ENCODE measurements around the gene CAMKMT.

The CAMKMT gene

DNA sequence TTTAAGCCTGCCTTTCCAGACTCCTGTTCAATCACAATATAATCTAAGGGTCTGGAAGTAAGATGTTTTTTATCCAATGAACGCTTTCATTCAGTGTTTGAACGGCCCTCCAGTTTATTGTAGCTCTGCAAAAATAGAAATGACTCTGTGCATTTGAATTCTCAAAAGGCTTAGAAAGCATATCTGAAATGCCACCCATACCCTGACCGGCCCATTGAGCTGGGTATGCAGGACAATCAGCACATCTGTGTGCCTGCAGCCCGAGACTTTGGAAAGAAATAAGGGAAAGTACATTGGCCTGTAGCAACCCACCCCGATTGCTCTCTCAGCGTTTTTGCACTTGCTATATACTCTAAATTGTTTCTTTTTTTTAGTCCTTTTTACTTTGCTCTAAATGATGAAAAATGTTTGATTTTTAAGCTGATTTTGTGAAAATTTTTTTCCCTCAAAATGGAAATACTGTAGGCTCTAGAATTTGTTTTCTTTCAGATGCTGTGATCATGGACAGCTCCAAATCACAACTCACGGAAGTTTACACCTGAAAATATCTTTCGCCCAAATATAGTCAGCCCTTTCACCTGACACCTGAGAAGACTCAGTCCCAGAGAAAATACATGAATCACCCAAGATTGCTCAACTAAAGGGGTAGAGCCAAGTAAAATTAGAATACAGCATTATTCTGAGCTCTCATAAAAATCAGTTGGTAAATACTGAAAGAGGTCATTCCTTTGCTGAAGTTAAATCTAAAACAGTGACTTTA is 385.3 kb downstream of the CAMKMT start:
- TF ChIP-seq, protein P1, sequence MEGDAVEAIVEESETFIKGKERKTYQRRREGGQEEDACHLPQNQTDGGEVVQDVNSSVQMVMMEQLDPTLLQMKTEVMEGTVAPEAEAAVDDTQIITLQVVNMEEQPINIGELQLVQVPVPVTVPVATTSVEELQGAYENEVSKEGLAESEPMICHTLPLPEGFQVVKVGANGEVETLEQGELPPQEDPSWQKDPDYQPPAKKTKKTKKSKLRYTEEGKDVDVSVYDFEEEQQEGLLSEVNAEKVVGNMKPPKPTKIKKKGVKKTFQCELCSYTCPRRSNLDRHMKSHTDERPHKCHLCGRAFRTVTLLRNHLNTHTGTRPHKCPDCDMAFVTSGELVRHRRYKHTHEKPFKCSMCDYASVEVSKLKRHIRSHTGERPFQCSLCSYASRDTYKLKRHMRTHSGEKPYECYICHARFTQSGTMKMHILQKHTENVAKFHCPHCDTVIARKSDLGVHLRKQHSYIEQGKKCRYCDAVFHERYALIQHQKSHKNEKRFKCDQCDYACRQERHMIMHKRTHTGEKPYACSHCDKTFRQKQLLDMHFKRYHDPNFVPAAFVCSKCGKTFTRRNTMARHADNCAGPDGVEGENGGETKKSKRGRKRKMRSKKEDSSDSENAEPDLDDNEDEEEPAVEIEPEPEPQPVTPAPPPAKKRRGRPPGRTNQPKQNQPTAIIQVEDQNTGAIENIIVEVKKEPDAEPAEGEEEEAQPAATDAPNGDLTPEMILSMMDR (conservative IDR thresholded peaks at IDR 0.05; ENCODE audit: low read depth) = no peak
- ChIA-PET POLR2A (ENCODE audit: low non-redundant PET) (no interaction called here), CTCF (interaction anchor here (0.5 to 1.2 kb wide), 2 partner anchors 267 to 1161 kb away, joined by 3 to 4 read pairs; no protein-coding TSS in a partner anchor)
- peak; percentile 70 for DNase-seq (ENCODE audit: low spot score)
- no peak overlapping the region for H3K27ac ChIP-seq

DNA sequence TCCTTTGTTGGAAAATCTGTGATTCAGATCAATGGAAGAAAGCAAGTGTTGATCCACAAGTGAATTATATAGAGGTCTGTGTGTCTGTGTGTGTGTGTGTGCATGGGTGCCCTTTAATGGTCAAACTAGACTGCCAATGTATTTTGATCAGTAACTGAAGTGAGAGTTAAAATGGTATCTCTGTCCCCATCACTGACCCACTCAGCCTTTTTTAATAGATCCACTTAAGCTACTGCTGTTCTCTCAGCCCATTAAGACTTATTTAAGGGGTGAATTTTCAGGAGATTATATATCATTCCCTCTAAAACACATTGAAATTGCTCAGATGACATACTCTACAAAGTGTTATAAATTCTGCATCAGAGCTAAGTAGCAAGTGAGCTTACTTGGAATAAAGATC is 386.0 kb downstream of the CAMKMT start:
- TF ChIP-seq, protein P1 (conservative IDR thresholded peaks at IDR 0.05; ENCODE audit: low read depth) = no peak
- ChIA-PET CTCF (interaction anchor here (0.6 kb wide), 1 partner anchor 266 kb away, joined by 3 read pairs; no protein-coding TSS in a partner anchor), POLR2A (ENCODE audit: low non-redundant PET) (no interaction called here)
- DNase-seq (ENCODE audit: low spot score) = no peak
- no peak overlapping the region for H3K27ac ChIP-seq

DNA sequence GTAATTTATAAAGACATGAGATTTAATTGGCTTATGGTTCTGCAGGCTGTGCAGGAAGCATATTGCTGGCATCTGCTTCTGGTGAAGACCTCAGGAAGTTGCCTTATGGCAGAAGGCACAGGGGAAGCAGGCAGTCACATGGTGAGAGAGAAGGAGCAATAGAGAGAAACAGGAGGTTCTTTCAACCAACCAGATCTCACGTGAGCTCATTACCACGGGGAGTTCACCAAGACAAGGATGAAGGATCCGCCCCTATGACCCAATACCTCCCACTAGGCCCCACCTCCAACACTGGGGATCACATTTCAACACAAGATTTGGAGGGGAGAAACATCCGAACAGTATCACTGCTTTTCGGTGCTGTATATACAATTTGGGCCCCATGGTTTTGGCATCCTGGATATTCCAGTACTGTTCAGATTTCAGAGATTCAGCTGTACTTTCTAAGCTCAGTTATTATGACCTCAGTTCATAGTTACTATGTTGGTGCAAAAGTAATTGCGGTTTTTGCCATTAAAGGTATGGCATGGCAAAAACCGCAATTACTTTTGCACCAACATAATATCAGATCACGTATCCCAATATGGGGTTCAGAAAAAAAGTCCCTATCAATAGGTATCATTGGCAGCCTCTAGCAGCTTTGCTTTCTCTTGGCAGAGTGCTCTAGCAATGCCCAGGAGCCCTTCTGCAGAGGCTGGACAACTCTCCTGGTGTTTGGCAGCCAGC is 390.2 kb downstream of the CAMKMT start:
- no peak overlapping the region for H3K27ac ChIP-seq
- no peak for DNase-seq (ENCODE audit: low spot score)
- TF ChIP-seq, protein P1 (conservative IDR thresholded peaks at IDR 0.05; ENCODE audit: low read depth) = no peak
- CTCF ChIA-PET = interaction anchor here (0.6 kb wide), 1 partner anchor 301 kb away, joined by 3 read pairs; no protein-coding TSS in a partner anchor
- POLR2A ChIA-PET (ENCODE audit: low non-redundant PET) = no interaction called here

DNA sequence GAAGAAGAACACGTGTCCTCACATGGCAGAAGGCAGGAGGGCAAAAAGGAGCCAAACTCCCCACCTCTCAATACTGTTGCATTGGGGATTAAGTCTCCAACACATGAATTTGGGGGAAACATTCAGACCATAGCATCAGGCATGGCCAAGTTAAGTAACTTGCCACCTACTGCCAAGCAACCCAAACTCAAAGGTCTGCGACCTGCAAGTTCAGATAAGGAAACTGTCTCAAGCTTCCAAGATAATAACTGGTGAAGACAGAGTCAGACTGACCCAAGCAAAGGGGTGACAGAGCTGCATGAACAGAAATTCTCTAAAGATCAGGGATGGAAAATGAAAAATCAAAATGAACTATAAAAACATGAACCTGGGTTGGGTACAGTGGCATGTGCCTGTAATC is 391.0 kb downstream of the CAMKMT start:
- CTCF ChIA-PET = interaction anchor here (0.6 kb wide), 1 partner anchor 103 kb away, joined by 5 read pairs; no protein-coding TSS in a partner anchor
- TF ChIP-seq, protein P1 (conservative IDR thresholded peaks at IDR 0.05; ENCODE audit: low read depth) = no peak
- no peak for DNase-seq (ENCODE audit: low spot score)
- no peak overlapping the region for H3K27ac ChIP-seq
- POLR2A ChIA-PET (ENCODE audit: low non-redundant PET) = no interaction called here

DNA sequence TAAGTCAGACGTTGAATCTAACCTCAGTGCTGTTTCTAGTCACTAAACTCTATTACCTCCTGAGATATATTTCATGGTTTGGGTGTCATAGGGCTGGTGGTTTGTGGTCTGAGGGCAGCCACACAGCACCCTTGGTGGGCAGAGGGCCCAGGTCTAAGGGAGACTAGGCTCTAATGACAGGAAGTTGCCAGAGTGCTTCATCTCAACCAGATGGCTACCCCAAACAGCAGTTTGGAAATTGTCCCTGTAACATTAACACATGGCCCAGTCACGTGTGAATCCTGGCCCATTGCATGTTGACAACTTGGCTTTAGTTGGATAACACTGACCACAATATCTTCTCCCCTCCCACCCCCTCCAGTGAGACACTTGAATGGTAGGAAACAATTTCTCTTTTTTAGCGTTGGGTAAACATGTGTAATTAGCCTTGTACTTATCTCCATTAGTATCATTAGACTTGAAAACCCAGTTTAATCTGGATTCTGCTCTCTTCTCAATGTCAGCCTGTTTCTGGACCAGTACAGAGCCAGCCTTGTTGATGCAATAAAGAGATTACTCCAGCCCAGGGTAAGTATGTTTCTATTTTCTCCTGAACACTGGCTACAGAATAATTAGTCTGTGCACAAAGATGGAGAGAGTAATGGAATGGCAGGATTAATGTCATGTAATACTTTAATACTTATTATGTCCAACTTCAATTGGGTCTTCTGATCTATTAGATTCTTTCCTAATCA is 392.0 kb downstream of the CAMKMT start:
- POLR2A ChIA-PET (ENCODE audit: low non-redundant PET) = no interaction called here
- no peak overlapping the region for H3K27ac ChIP-seq
- TF ChIP-seq, protein P1 (conservative IDR thresholded peaks at IDR 0.05; ENCODE audit: low read depth) = no peak

DNA sequence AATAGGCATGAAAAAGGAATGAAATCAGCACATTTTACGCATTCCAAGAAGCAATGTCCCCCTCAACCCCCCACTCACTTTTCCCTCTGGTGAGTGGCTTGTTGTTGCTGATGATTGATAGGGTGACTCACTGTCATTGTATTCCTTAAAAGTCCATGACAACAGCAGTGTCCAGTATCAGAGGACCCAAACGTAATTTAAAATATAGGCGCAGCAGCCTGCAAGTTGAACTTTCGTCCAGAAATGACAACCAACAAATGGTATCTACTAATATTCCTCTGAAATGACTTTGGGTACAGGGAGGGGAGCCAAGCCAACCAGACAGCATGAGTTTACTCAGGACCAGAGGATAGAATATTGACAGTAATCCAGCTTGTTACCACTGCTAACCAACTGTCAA is 396.8 kb downstream of the CAMKMT start:
- TF ChIP-seq, protein P1 (conservative IDR thresholded peaks at IDR 0.05; ENCODE audit: low read depth) = no peak
- H3K27ac ChIP-seq = no peak overlapping the region
- CTCF ChIA-PET = interaction anchor here (0.8 kb wide), 1 partner anchor 24 kb away, joined by 3 read pairs; no protein-coding TSS in a partner anchor
- no peak for DNase-seq (ENCODE audit: low spot score)
- POLR2A ChIA-PET (ENCODE audit: low non-redundant PET) = no interaction called here

More for the DNA sequence above, 392.0 kb downstream of the CAMKMT start:
- DNase-seq (ENCODE audit: low spot score) = no peak
- CTCF ChIA-PET = interaction anchor here (0.6 to 0.7 kb wide), 2 partner anchors 55 to 102 kb away, joined by 3 to 5 read pairs; no protein-coding TSS in a partner anchor

Data from RWPE1 (cell line).